GM23338 (cell line): ENCODE measurements around the gene TNFRSF11A. TPM values are rescaled to one million over a fixed set of nuclear protein-coding genes. Genes with fewer than 3 reads are reported as not detected.

ENCODE experiments used
- ATAC-seq: fragments of 200-7000 bp; cut with Tn5 transposase; 3 replicates; pipeline ENCODE4 v1.9.1; 2020
- DNase-seq: peaks from one replicate; pipeline ENCODE4 v3.0.0-alpha.2; 2015; ENCODE audit warnings: low spot score
- H2AFZ ChIP-seq: fragments of 200-600 bp; sonication (generic); 2 replicates; pipeline ENCODE4 v1.8.0; 2016; ENCODE audit warnings: antibody characterized with exemption, mild to moderate bottlenecking, moderate library complexity
- H3F3A ChIP-seq: fragments of 200-600 bp; sonication (generic); replicated peaks from 2 replicates; pipeline ENCODE4 v1.8.0; 2017; ENCODE audit warnings: antibody characterized with exemption, mixed run types, low read depth
- H3K27ac ChIP-seq: fragments of 200-600 bp; sonication (generic); 2 replicates; pipeline ENCODE4 v1.6.1; 2016; ENCODE audit warnings: low read depth
- H3K27me3 ChIP-seq: fragments of 200-600 bp; sonication (generic); 2 replicates; pipeline ENCODE4 v1.8.0; 2016; ENCODE audit warnings: mild to moderate bottlenecking, mixed run types, moderate library complexity; ENCODE audit not compliant: insufficient read depth
- H3K36me3 ChIP-seq: fragments of 200-600 bp; sonication (generic); 2 replicates; pipeline ENCODE4 v1.8.0; 2016; ENCODE audit warnings: mild to moderate bottlenecking; ENCODE audit not compliant: insufficient read depth
- H3K4me1 ChIP-seq: fragments of 200-600 bp; sonication (generic); 2 replicates; pipeline ENCODE4 v1.8.0; 2016; ENCODE audit warnings: mild to moderate bottlenecking, moderate library complexity; ENCODE audit not compliant: insufficient read depth
- H3K4me2 ChIP-seq: fragments of 200-600 bp; sonication (generic); 2 replicates; pipeline ENCODE4 v1.7.1; 2017; ENCODE audit warnings: mixed run types
- H3K4me3 ChIP-seq: fragments of 200-600 bp; sonication (generic); 2 replicates; pipeline ENCODE4 v1.6.1; 2016; ENCODE audit warnings: mixed run types
- H3K79me2 ChIP-seq: fragments of 200-600 bp; sonication (generic); replicated peaks from 2 replicates; pipeline ENCODE4 v1.8.0; 2017; ENCODE audit warnings: mild to moderate bottlenecking; ENCODE audit not compliant: insufficient read depth
- H3K9me2 ChIP-seq: fragments of 200-600 bp; sonication (generic); 2 replicates; pipeline ENCODE4 v1.8.0; 2017; ENCODE audit not compliant: insufficient read depth
- H4K20me1 ChIP-seq: fragments of 200-600 bp; sonication (generic); replicated peaks from 2 replicates; pipeline ENCODE4 v1.8.0; 2017; ENCODE audit warnings: mild to moderate bottlenecking; ENCODE audit not compliant: insufficient read depth
- H3K27ac Mint-ChIP-seq: 2 replicates; pipeline ENCODE4 v1.8.0; 2020; ENCODE audit warnings: inconsistent platforms, mild to moderate bottlenecking, moderate library complexity, mixed read lengths
- H3K27me3 Mint-ChIP-seq: 3 replicates; pipeline ENCODE4 v1.8.0; 2022; ENCODE audit warnings: low read depth, mild to moderate bottlenecking, moderate library complexity, mixed read lengths, inconsistent platforms; ENCODE audit not compliant: insufficient read depth, poor library complexity
- H3K36me3 Mint-ChIP-seq: 3 replicates; pipeline ENCODE4 v1.8.0; 2021; ENCODE audit warnings: low read depth, mild to moderate bottlenecking, inconsistent platforms, moderate library complexity, mixed read lengths
- H3K4me1 Mint-ChIP-seq: 3 replicates; pipeline ENCODE4 v1.8.0; 2020; ENCODE audit warnings: mild to moderate bottlenecking, inconsistent platforms, mixed read lengths
- H3K4me3 Mint-ChIP-seq: 3 replicates; pipeline ENCODE4 v1.8.0; 2021; ENCODE audit warnings: moderate library complexity, mild to moderate bottlenecking, inconsistent platforms, mixed read lengths
- H3K9me3 Mint-ChIP-seq: 3 replicates; pipeline ENCODE4 v1.8.0; 2020; ENCODE audit warnings: moderate library complexity, mild to moderate bottlenecking, inconsistent platforms, mixed read lengths
- CREB1 ChIP-seq: fragments of 250-450 bp; sonication (Bioruptor Pico); IDR thresholded peaks from 2 replicates; pipeline ENCODE4 v1.5.0; 2020; ENCODE audit warnings: low read depth, mild to moderate bottlenecking, moderate library complexity
- CTCF ChIP-seq, 2 experiments: fragments of 200-600 bp in 1 of 2; sonication (generic) in 1 of 2; conservative IDR thresholded peaks; 2 replicates each; pipeline versions ENCODE4 v1.5.1 to v1.6.1; 2016 to 2017; ENCODE audit warnings: antibody characterized with exemption in 2 of 2, low read depth in 2 of 2, mild to moderate bottlenecking in 2 of 2, moderate library complexity in 1 of 2
- ETS1 ChIP-seq: IDR thresholded peaks from 2 replicates; pipeline ENCODE4 v1.6.1; 2016; ENCODE audit warnings: antibody characterized with exemption
- EZH2 ChIP-seq: fragments of 200-600 bp; sonication (generic); IDR thresholded peaks from one replicate; pipeline ENCODE4 v1.8.0; 2017; ENCODE audit warnings: antibody characterized with exemption, mild to moderate bottlenecking, low read depth; ENCODE audit not compliant: unreplicated experiment
- EZH2phosphoT487 ChIP-seq: fragments of 200-600 bp; sonication (generic); IDR thresholded peaks from one replicate; pipeline ENCODE4 v1.8.1; 2018; ENCODE audit warnings: antibody characterized with exemption; ENCODE audit not compliant: unreplicated experiment
- JUNB ChIP-seq: IDR thresholded peaks from one replicate; pipeline ENCODE4 v1.6.1; 2016; ENCODE audit warnings: antibody characterized with exemption; ENCODE audit not compliant: unreplicated experiment
- POLR2AphosphoS5 ChIP-seq: IDR thresholded peaks from 2 replicates; pipeline ENCODE4 v1.6.1; 2016; ENCODE audit warnings: antibody characterized with exemption, low read depth
- STAT1 ChIP-seq: IDR thresholded peaks from one replicate; pipeline ENCODE4 v1.6.1; 2016; ENCODE audit warnings: antibody characterized with exemption; ENCODE audit not compliant: unreplicated experiment
- ZNF331 ChIP-seq: fragments of 250-450 bp; sonication (Bioruptor Pico); IDR thresholded peaks from 2 replicates; pipeline ENCODE4 v1.5.0; 2020; ENCODE audit warnings: low read depth, mild to moderate bottlenecking, moderate library complexity
- polyA plus RNA-seq: library from polyadenylated mRNA; unstranded; fragments of >200 nt; fragmentation: Nextera tagmentation; extraction: Ambion mirVana; gene quantifications from 2 replicates; pipeline ENCODE4 v1.2.1, GENCODE V29; 2016
- total RNA-seq: library from RNA; depleted of rRNA; stranded (reverse); fragments of >200 nt; shearing (Covaris generic); gene quantifications from 2 replicates; pipeline ENCODE4 v1.2.3, GENCODE V29; 2014
- TF ChIP-seq, protein P1 (sequence below): fragments of 250-450 bp; sonication (Bioruptor Pico); IDR thresholded peaks from 2 replicates; pipeline ENCODE4 v1.5.0; 2020; ENCODE audit warnings: mild to moderate bottlenecking, moderate library complexity

Gene TNFRSF11A
- total and polyA plus RNA-seq, 2 experiments from 2014 or later = 3.8 to 7.3 TPM

- H3K4me2 ChIP-seq = no peak overlapping the region
- no peak for TF ChIP-seq ZNF331 (CRISPR knock-in tag)
- no peaks in the 10 kb centered on the region for H3K9me2 ChIP-seq
- Mint-ChIP-seq H3K4me3 (no peak overlapping the region), H3K4me1 (peaks cover 10% of the 10 kb centered on the region), H3K27ac (no peak overlapping the region), H3K9me3 (peaks cover 1% of the 10 kb centered on the region; the same call in 2 of the 3 replicates), H3K27me3 (peaks cover 6% of the 10 kb centered on the region), H3K36me3 (peaks cover under 1% of the 10 kb centered on the region; the same call in 1 of the 3 replicates)
- no peaks in the 10 kb centered on the region for H3K36me3 ChIP-seq
- H3F3A ChIP-seq = no peaks in the 10 kb centered on the region
- no peak overlapping the region for H3K4me3 ChIP-seq
- H3K27ac ChIP-seq = no peak overlapping the region
- no peaks in the 10 kb centered on the region for H3K27me3 ChIP-seq
- ATAC-seq (no peak), DNase-seq (no peak)
- H3K4me1 ChIP-seq = peaks cover 8% of the 10 kb centered on the region; the same call in 1 of the 2 replicates
- H2AFZ ChIP-seq = no peak overlapping the region
- H4K20me1 ChIP-seq = no peaks in the 10 kb centered on the region
- H3K79me2 ChIP-seq = no peaks in the 10 kb centered on the region
Observed at GRCh38 chr18:62434798-62435197, 109.7 kb downstream of the TNFRSF11A start.

DNA sequence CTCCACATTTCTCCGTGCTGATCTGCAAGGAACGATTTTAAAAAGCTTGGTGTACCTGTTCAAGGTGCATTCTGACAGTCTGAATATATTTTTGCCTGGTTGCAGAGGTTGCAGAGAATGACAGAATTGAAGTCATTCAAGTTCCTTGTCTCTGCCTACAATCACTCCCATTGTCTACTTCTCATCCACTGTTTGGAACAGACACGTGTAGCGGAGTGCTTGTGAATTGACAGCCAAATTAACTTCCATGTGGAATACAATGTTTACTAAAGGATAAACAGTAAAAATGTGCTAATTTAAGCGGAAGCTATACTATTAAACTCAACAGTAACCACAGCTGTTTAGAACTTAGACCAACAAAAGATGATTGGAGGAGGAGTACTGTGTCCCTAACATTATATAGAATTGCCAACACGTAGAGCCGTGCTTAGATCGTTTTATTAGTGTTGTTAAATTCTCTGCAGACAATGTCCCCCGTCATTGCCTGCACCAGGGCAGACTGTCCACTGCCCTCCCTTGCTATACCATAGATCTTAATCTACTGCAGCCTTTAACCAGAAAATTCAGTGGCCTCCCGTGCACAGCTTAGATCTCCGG is 110.4 kb downstream of the TNFRSF11A start:
- Histone ChIP-seq H3K79me2 (no peaks in the 10 kb centered on the region), H2AFZ (no peak overlapping the region), H3K4me1 (peaks cover 8% of the 10 kb centered on the region; the same call in 1 of the 2 replicates), H3K9me2 (no peaks in the 10 kb centered on the region), H3K27ac (no peak overlapping the region), H3K4me3 (no peak overlapping the region), H3K4me2 (no peak overlapping the region), H3K36me3 (no peaks in the 10 kb centered on the region), H3F3A (no peaks in the 10 kb centered on the region), H4K20me1 (no peaks in the 10 kb centered on the region), H3K27me3 (no peaks in the 10 kb centered on the region)
- no peak for ATAC-seq
- no peaks in the 10 kb centered on the region for H3K9me3 Mint-ChIP-seq
- no peak for DNase-seq
- no peak overlapping the region for H3K27ac Mint-ChIP-seq
- no peak overlapping the region for H3K4me3 Mint-ChIP-seq
- peaks cover 6% of the 10 kb centered on the region for H3K27me3 Mint-ChIP-seq
- H3K36me3 Mint-ChIP-seq = no peaks in the 10 kb centered on the region
- peaks cover 10% of the 10 kb centered on the region for H3K4me1 Mint-ChIP-seq
- TF ChIP-seq ETS1 = no peak
- TF ChIP-seq ZNF331 (CRISPR knock-in tag) = no peak
- TF ChIP-seq CREB1 = no peak
- TF ChIP-seq EZH2phosphoT487 = no peak
- TF ChIP-seq JUNB = no peak
- TF ChIP-seq POLR2AphosphoS5 = no peak
- no peak for TF ChIP-seq EZH2
- no peak for TF ChIP-seq STAT1
- TF ChIP-seq CTCF (conservative IDR thresholded peaks at IDR 0.05; ENCODE audit: low read depth in 2 of 2) = no peak
- TF ChIP-seq, protein P1, sequence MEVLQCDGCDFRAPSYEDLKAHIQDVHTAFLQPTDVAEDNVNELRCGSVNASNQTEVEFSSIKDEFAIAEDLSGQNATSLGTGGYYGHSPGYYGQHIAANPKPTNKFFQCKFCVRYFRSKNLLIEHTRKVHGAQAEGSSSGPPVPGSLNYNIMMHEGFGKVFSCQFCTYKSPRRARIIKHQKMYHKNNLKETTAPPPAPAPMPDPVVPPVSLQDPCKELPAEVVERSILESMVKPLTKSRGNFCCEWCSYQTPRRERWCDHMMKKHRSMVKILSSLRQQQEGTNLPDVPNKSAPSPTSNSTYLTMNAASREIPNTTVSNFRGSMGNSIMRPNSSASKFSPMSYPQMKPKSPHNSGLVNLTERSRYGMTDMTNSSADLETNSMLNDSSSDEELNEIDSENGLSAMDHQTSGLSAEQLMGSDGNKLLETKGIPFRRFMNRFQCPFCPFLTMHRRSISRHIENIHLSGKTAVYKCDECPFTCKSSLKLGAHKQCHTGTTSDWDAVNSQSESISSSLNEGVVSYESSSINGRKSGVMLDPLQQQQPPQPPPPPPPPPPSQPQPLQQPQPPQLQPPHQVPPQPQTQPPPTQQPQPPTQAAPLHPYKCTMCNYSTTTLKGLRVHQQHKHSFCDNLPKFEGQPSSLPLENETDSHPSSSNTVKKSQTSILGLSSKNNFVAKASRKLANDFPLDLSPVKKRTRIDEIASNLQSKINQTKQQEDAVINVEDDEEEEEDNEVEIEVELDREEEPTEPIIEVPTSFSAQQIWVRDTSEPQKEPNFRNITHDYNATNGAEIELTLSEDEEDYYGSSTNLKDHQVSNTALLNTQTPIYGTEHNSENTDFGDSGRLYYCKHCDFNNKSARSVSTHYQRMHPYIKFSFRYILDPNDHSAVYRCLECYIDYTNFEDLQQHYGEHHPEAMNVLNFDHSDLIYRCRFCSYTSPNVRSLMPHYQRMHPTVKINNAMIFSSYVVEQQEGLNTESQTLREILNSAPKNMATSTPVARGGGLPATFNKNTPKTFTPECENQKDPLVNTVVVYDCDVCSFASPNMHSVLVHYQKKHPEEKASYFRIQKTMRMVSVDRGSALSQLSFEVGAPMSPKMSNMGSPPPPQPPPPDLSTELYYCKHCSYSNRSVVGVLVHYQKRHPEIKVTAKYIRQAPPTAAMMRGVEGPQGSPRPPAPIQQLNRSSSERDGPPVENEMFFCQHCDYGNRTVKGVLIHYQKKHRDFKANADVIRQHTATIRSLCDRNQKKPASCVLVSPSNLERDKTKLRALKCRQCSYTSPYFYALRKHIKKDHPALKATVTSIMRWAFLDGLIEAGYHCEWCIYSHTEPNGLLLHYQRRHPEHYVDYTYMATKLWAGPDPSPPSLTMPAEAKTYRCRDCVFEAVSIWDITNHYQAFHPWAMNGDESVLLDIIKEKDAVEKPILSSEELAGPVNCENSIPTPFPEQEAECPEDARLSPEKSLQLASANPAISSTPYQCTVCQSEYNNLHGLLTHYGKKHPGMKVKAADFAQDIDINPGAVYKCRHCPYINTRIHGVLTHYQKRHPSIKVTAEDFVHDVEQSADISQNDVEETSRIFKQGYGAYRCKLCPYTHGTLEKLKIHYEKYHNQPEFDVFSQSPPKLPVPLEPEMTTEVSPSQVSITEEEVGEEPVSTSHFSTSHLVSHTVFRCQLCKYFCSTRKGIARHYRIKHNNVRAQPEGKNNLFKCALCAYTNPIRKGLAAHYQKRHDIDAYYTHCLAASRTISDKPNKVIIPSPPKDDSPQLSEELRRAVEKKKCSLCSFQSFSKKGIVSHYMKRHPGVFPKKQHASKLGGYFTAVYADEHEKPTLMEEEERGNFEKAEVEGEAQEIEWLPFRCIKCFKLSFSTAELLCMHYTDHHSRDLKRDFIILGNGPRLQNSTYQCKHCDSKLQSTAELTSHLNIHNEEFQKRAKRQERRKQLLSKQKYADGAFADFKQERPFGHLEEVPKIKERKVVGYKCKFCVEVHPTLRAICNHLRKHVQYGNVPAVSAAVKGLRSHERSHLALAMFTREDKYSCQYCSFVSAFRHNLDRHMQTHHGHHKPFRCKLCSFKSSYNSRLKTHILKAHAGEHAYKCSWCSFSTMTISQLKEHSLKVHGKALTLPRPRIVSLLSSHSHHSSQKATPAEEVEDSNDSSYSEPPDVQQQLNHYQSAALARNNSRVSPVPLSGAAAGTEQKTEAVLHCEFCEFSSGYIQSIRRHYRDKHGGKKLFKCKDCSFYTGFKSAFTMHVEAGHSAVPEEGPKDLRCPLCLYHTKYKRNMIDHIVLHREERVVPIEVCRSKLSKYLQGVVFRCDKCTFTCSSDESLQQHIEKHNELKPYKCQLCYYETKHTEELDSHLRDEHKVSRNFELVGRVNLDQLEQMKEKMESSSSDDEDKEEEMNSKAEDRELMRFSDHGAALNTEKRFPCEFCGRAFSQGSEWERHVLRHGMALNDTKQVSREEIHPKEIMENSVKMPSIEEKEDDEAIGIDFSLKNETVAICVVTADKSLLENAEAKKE (CRISPR knock-in tag) = no peak
